Caco-2 (cell line): ENCODE data around the gene RAI1. TPM values are rescaled to one million over a fixed set of nuclear protein-coding genes. Genes with fewer than 3 reads are reported as not detected.

Experiments used
- BruUV-seq: library from RNA; stranded (reverse); fragments of 400-500 nt; replicated peaks from 2 replicates; lab custom pipeline; 2021; lab: Mats Ljungman, UMichigan
- CTCF ChIA-PET: fragments of 300-600 bp; sonication (Branson Sonifier 250); formaldehyde crosslinking; loops from one replicate; lab custom pipeline; 2022; ENCODE audit warnings: antibody characterized with exemption; lab: Charles Lee
- POLR2A ChIA-PET: fragments of 300-600 bp; sonication (Branson Sonifier 250); formaldehyde crosslinking; loops from one replicate; lab custom pipeline; 2022; ENCODE audit warnings: antibody characterized with exemption; lab: Charles Lee
- DNase-seq, 2 experiments: peaks; one replicate each; pipeline versions ENCODE4 v3.0.0 to v3.0.0-alpha.2; 2020 to 2022
- H3K27me3 ChIP-seq: replicated peaks from 2 replicates; pipeline ENCODE4 v1.6.0; 2011; ENCODE audit warnings: low read length; ENCODE audit not compliant: control insufficient read depth, insufficient read depth
- H3K36me3 ChIP-seq: 2 replicates; pipeline ENCODE4 v1.5.1; 2011; ENCODE audit warnings: low read length; ENCODE audit not compliant: control insufficient read depth, insufficient read depth
- H3K4me1 ChIP-seq: fragments of 250-450 bp; sonication (Bioruptor Pico); 2 replicates; pipeline ENCODE4 v1.5.1; 2020; ENCODE audit warnings: mild to moderate bottlenecking
- H3K4me3 ChIP-seq: 2 replicates; pipeline ENCODE4 v1.5.1; 2011; ENCODE audit warnings: low read depth, mild to moderate bottlenecking, control low read depth, low read length
- H3K9me3 ChIP-seq: fragments of 250-450 bp; sonication (Bioruptor Pico); 2 replicates; pipeline ENCODE4 v1.5.1; 2020; ENCODE audit warnings: mild to moderate bottlenecking, moderate library complexity
- H3K27ac Mint-ChIP-seq: one replicate; pipeline ENCODE4 v1.8.0; 2022; ENCODE audit warnings: mixed read lengths; ENCODE audit not compliant: unreplicated experiment
- H3K27me3 Mint-ChIP-seq: one replicate; pipeline ENCODE4 v1.8.0; 2022; ENCODE audit warnings: mixed read lengths; ENCODE audit not compliant: insufficient read depth, unreplicated experiment
- H3K36me3 Mint-ChIP-seq: one replicate; pipeline ENCODE4 v1.8.0; 2022; ENCODE audit warnings: mild to moderate bottlenecking, mixed read lengths; ENCODE audit not compliant: insufficient read depth, unreplicated experiment
- H3K4me1 Mint-ChIP-seq: one replicate; pipeline ENCODE4 v1.8.0; 2022; ENCODE audit warnings: low read depth, mixed read lengths; ENCODE audit not compliant: unreplicated experiment
- H3K4me3 Mint-ChIP-seq: one replicate; pipeline ENCODE4 v1.8.0; 2022; ENCODE audit warnings: mild to moderate bottlenecking, moderate library complexity, mixed read lengths; ENCODE audit not compliant: unreplicated experiment
- H3K9me3 Mint-ChIP-seq: one replicate; pipeline ENCODE4 v1.8.0; 2022; ENCODE audit warnings: mixed read lengths; ENCODE audit not compliant: unreplicated experiment
- intact Hi-C: fragments of 100-400 bp; cut with micrococcal nuclease; formaldehyde crosslinking; loops from one replicate; pipeline ENCODE4 v1.10.0; 2022; ENCODE audit not compliant: unreplicated experiment
- total RNA-seq: library from RNA; stranded (reverse); gene quantifications from 2 replicates; pipeline ENCODE4 v1.2.3, GENCODE V29; 2022
- TF ChIP-seq, protein P1 (sequence below), 2 experiments: fragments of 200-600 bp in 1 of 2; IDR thresholded peaks; 1 replicate in 1 of 2; 2 replicates in 1 of 2; pipeline versions ENCODE4 v1.5.1 to v1.8.0; 2011 to 2022; ENCODE audit warnings: antibody characterized with exemption in 1 of 2, control low read depth in 1 of 2, inconsistent platforms in 1 of 2, low read depth in 1 of 2, low read length in 1 of 2, mild to moderate bottlenecking in 1 of 2, moderate library complexity in 1 of 2; ENCODE audit not compliant: insufficient read depth in 1 of 2, severe bottlenecking in 1 of 2, unreplicated experiment in 1 of 2

The RAI1 gene
- total RNA-seq, 1 experiment from 2014 or later = 44.3 TPM

DNA sequence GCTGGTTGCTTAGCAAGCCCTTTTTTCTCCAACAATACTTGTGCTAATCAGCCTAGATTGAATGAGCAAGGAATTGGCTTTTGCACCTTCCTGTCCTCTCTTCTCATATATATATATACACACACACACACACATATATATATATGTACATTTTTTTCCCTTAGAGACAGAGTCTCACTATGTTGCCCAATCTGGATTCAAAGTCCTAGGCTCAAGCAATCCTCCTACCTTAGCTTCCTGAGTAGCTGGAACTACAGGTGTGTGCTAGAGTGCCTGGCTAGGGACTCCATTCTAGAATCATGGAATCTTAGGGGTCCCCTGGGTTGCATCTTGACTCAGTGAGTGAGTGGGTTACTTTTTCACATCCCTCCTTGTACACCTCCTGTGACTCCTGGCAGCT, 27.0 kb downstream of the RAI1 start:
- TF ChIP-seq, protein P1, sequence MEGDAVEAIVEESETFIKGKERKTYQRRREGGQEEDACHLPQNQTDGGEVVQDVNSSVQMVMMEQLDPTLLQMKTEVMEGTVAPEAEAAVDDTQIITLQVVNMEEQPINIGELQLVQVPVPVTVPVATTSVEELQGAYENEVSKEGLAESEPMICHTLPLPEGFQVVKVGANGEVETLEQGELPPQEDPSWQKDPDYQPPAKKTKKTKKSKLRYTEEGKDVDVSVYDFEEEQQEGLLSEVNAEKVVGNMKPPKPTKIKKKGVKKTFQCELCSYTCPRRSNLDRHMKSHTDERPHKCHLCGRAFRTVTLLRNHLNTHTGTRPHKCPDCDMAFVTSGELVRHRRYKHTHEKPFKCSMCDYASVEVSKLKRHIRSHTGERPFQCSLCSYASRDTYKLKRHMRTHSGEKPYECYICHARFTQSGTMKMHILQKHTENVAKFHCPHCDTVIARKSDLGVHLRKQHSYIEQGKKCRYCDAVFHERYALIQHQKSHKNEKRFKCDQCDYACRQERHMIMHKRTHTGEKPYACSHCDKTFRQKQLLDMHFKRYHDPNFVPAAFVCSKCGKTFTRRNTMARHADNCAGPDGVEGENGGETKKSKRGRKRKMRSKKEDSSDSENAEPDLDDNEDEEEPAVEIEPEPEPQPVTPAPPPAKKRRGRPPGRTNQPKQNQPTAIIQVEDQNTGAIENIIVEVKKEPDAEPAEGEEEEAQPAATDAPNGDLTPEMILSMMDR (IDR thresholded peaks at IDR 0.05; ENCODE audit: insufficient read depth in 1 of 2, low read depth in 1 of 2, low read length in 1 of 2, severe bottlenecking in 1 of 2, unreplicated experiment in 1 of 2) = no peak
- Mint-ChIP-seq H3K27me3 (no peaks in the 10 kb centered on the region), H3K4me3 (no peak overlapping the region), H3K27ac (peak overlapping the region; percentile 84), H3K4me1 (peaks cover 40% of the 10 kb centered on the region), H3K36me3 (peaks cover 54% of the 10 kb centered on the region), H3K9me3 (no peaks in the 10 kb centered on the region)
- no peak for DNase-seq
- Histone ChIP-seq H3K4me1 (peaks cover 56% of the 10 kb centered on the region), H3K9me3 (no peaks in the 10 kb centered on the region), H3K36me3 (peaks cover 7% of the 10 kb centered on the region), H3K4me3 (no peak overlapping the region), H3K27me3 (no peaks in the 10 kb centered on the region)
- intact Hi-C loops = no loop called here
- no TSS peak for BruUV-seq
- ChIA-PET POLR2A (no interaction called here), CTCF (no interaction called here)

DNA sequence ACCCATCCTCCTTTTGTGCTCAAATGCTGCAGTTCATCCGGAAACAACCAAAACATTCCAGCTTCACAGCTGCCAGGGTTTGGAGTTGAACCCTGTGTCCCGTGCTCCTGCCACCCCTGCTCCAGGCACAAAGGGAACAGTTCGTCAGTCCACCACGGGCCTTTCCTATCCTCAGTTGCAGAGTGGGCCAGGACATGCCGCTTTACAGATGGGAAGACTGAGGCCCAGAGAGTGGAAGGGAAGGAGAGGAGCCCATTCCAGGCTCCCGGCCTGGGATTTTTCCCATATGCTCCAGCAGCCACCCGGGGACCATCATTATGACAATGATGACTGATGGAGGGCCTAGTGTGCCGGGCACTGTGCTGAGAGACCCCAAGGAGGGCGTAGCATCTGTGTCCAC, 27.6 kb downstream of the RAI1 start:
- no TSS peak for BruUV-seq
- Mint-ChIP-seq H3K4me3 (no peak overlapping the region), H3K27me3 (no peaks in the 10 kb centered on the region), H3K4me1 (peaks cover 41% of the 10 kb centered on the region), H3K27ac (peak overlapping the region; percentile 84), H3K9me3 (no peaks in the 10 kb centered on the region), H3K36me3 (peaks cover 48% of the 10 kb centered on the region)
- CTCF ChIA-PET = interaction anchor here (0.6 kb wide), 1 partner anchor 322 kb away, joined by 6 read pairs; no protein-coding TSS in a partner anchor
- DNase-seq = no peak
- no peaks in the 10 kb centered on the region for H3K27me3 ChIP-seq
- no peak overlapping the region for H3K4me3 ChIP-seq
- POLR2A ChIA-PET = interaction anchor here (1.1 kb wide), 1 partner anchor 127 kb away, joined by 3 read pairs; no protein-coding TSS in a partner anchor
- intact Hi-C loops = no loop called here
- peaks cover 7% of the 10 kb centered on the region for H3K36me3 ChIP-seq
- peaks cover 62% of the 10 kb centered on the region for H3K4me1 ChIP-seq
- TF ChIP-seq, protein P1 (IDR thresholded peaks at IDR 0.05; ENCODE audit: insufficient read depth in 1 of 2, low read depth in 1 of 2, low read length in 1 of 2, severe bottlenecking in 1 of 2, unreplicated experiment in 1 of 2) = no peak
- no peaks in the 10 kb centered on the region for H3K9me3 ChIP-seq

DNA sequence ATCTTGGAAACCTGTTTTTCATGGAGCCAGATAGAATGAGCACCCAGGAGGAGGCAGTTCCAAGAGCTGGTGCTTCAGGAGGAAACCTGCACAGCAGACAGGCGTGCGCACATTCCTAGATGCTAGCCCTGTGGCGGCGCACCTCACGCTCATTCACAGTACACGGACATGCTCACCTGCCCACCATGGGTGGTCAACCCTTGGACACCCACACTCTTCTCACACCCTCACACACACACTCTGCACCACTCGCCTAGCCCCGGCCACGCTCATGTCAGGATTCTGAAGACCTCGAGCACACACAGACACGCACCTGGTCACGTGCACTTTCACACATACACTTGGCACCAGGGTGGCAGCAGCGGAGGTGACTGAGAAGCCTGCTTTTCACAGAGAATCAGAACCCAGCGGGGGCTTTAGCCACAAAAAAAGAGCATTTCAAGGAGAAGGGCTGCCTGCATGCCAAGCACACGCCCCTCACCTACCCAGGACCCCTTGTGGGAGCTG, 28.6 kb downstream of the RAI1 start:
- H3K4me3 ChIP-seq = no peak overlapping the region
- H3K27me3 ChIP-seq = no peaks in the 10 kb centered on the region
- DNase-seq = no peak
- Mint-ChIP-seq H3K36me3 (peaks cover 52% of the 10 kb centered on the region), H3K27me3 (no peaks in the 10 kb centered on the region), H3K4me1 (peaks cover 46% of the 10 kb centered on the region), H3K27ac (peak overlapping the region; percentile 84), H3K9me3 (no peaks in the 10 kb centered on the region), H3K4me3 (no peak overlapping the region)
- H3K36me3 ChIP-seq = peaks cover 6% of the 10 kb centered on the region
- ChIA-PET CTCF (interaction anchor here (1.1 to 1.2 kb wide), 2 partner anchors 14 to 17 kb away, joined by 3 read pairs; no protein-coding TSS in a partner anchor), POLR2A (interaction anchor here (1.1 kb wide), 1 partner anchor 126 kb away, joined by 3 read pairs; no protein-coding TSS in a partner anchor)
- BruUV-seq = no TSS peak
- intact Hi-C loops = loop anchor here (2.0 kb wide), 1 partner anchor 27 kb away; no protein-coding TSS in a partner anchor
- TF ChIP-seq, protein P1 (IDR thresholded peaks at IDR 0.05; ENCODE audit: insufficient read depth in 1 of 2, low read depth in 1 of 2, low read length in 1 of 2, severe bottlenecking in 1 of 2, unreplicated experiment in 1 of 2) = no peak
- H3K4me1 ChIP-seq = peaks cover 66% of the 10 kb centered on the region
- no peaks in the 10 kb centered on the region for H3K9me3 ChIP-seq
